Measurements from ENCODE around the gene MGRN1. TPM values are rescaled to one million over a fixed set of nuclear protein-coding genes. Genes with fewer than 3 reads are reported as not detected.

Gene MGRN1
- total and polyA plus RNA-seq, 3 donors from 2014 or later: 34.7 to 91.1 (median 89.7) TPM

- TF ChIP-seq POLR2A (IDR thresholded peaks at IDR 0.05) (no peak), CTCF (IDR thresholded peaks at IDR 0.05) (no peak)
- Histone ChIP-seq H3K4me3 (no peak overlapping the region), H3K9me3 (no peaks in the 10 kb centered on the region), H3K27ac (no peak overlapping the region), H3K27me3 (no peaks in the 10 kb centered on the region), H3K36me3 (ENCODE audit: low read depth, missing control alignments) (no peaks in the 10 kb centered on the region), H3K4me1 (peaks cover 34% of the 10 kb centered on the region)
- 92 to 100% methylated on average over 1 to 33 of the region's 36 CpGs for WGBS, 2 donors
- intact Hi-C loops (cut with DNase I; ENCODE audit: low total_unique reads): loop anchor here (10.0 kb wide), 1 partner anchor 84 kb away; the partner anchor contains the start of gene UBALD1
- DNase-seq: no peak
Measured at GRCh38 chr16:4698321-4699045, 73.9 kb downstream of the MGRN1 start.

- Histone ChIP-seq H3K27me3 (no peaks in the 10 kb centered on the region), H3K36me3 (ENCODE audit: low read depth, missing control alignments) (no peaks in the 10 kb centered on the region), H3K27ac (no peak overlapping the region), H3K4me1 (peaks cover 34% of the 10 kb centered on the region), H3K4me3 (no peak overlapping the region), H3K9me3 (no peaks in the 10 kb centered on the region)
- TF ChIP-seq POLR2A (IDR thresholded peaks at IDR 0.05): no peak
- no peak for TF ChIP-seq CTCF (IDR thresholded peaks at IDR 0.05)
- no peak for DNase-seq
- 94 to 95% methylated on average over 6 to 19 of the region's 19 CpGs for WGBS, 2 donors
- intact Hi-C loops (cut with DNase I; ENCODE audit: low total_unique reads): loop anchor here (10.0 kb wide), 1 partner anchor 84 kb away; the partner anchor contains the start of gene UBALD1
Measured at GRCh38 chr16:4699046-4699556, 74.5 kb downstream of the MGRN1 start.

GRCh38 chr16:4700380-4700996 lies 75.9 kb downstream of the MGRN1 start:
- 94% methylated on average over 4 to 13 of the region's 13 CpGs for WGBS, 2 donors
- no peak overlapping the region for H3K4me3 ChIP-seq
- no peaks in the 10 kb centered on the region for H3K36me3 ChIP-seq (ENCODE audit: low read depth, missing control alignments)
- H3K27ac ChIP-seq: no peak overlapping the region
- TF ChIP-seq POLR2A (IDR thresholded peaks at IDR 0.05) (no peak), CTCF (IDR thresholded peaks at IDR 0.05) (no peak)
- H3K4me1 ChIP-seq: peaks cover 20% of the 10 kb centered on the region
- no peaks in the 10 kb centered on the region for H3K27me3 ChIP-seq
- H3K9me3 ChIP-seq: no peaks in the 10 kb centered on the region
- intact Hi-C loops (cut with DNase I; ENCODE audit: low total_unique reads): no loop called here
- DNase-seq: no peak

GRCh38 chr16:4700997-4701743 lies 76.5 kb downstream of the MGRN1 start:
- WGBS, 2 donors: 85 to 90% methylated on average over 23 to 33 of the region's 33 CpGs
- H3K4me3 ChIP-seq: no peak overlapping the region
- H3K27ac ChIP-seq: no peak overlapping the region
- no peak for DNase-seq
- peaks cover 15% of the 10 kb centered on the region for H3K4me1 ChIP-seq
- no peaks in the 10 kb centered on the region for H3K9me3 ChIP-seq
- H3K36me3 ChIP-seq (ENCODE audit: low read depth, missing control alignments): no peaks in the 10 kb centered on the region
- TF ChIP-seq POLR2A (IDR thresholded peaks at IDR 0.05) (no peak), CTCF (IDR thresholded peaks at IDR 0.05) (no peak)
- intact Hi-C loops (cut with DNase I; ENCODE audit: low total_unique reads): no loop called here
- no peaks in the 10 kb centered on the region for H3K27me3 ChIP-seq

All from testis (tissue), 3 donors.